ENCODE measurements around the gene MMAB.

Gene MMAB

GRCh38 chr12:109567296-109567695 lies 6.0 kb downstream of the MMAB start:
- no peak for DNase-seq (ENCODE audit: low spot score)
- TF ChIP-seq CTCF (IDR thresholded peaks at IDR 0.05; ENCODE audit: extremely low read depth, missing control alignments), result no peak

- TF ChIP-seq CTCF (IDR thresholded peaks at IDR 0.05; ENCODE audit: extremely low read depth, missing control alignments), result no peak
- no peak for DNase-seq (ENCODE audit: low spot score)
These were observed 6.9 kb downstream of the MMAB start for GRCh38 chr12:109566424-109566823.

- DNase-seq (ENCODE audit: low spot score), result no peak
- TF ChIP-seq CTCF (IDR thresholded peaks at IDR 0.05; ENCODE audit: extremely low read depth, missing control alignments), result no peak
These were observed 9.7 kb downstream of the MMAB start for GRCh38 chr12:109563291-109564284.

GRCh38 chr12:109562871-109563270 lies 10.4 kb downstream of the MMAB start:
- TF ChIP-seq CTCF (IDR thresholded peaks at IDR 0.05; ENCODE audit: extremely low read depth, missing control alignments), result no peak
- DNase-seq (ENCODE audit: low spot score), result no peak

- TF ChIP-seq CTCF (IDR thresholded peaks at IDR 0.05; ENCODE audit: extremely low read depth, missing control alignments), result no peak
- no peak for DNase-seq (ENCODE audit: low spot score)
These were observed 11.6 kb downstream of the MMAB start for GRCh38 chr12:109561711-109562030.

GRCh38 chr12:109560867-109561710 lies 12.2 kb downstream of the MMAB start:
- no peak for DNase-seq (ENCODE audit: low spot score)
- no peak for TF ChIP-seq CTCF (IDR thresholded peaks at IDR 0.05; ENCODE audit: extremely low read depth, missing control alignments)

- no peak for DNase-seq (ENCODE audit: low spot score)
- TF ChIP-seq CTCF (IDR thresholded peaks at IDR 0.05; ENCODE audit: extremely low read depth, missing control alignments), result no peak
These were observed 13.7 kb downstream of the MMAB start for GRCh38 chr12:109559601-109560000.
